Measurements from ENCODE around the gene CDH4. TPM values are rescaled to one million over a fixed set of nuclear protein-coding genes. Genes with fewer than 3 reads are reported as not detected.
A peak's percentile ranks its signal among the peaks of the same experiment; 100 is the strongest.

The CDH4 gene
- polyA plus RNA-seq, 4 donors, result 0.09 to 4.1 (median 0.25) TPM

GRCh38 chr20:61324906-61325305 lies 72.8 kb downstream of the CDH4 start:
- Histone ChIP-seq H3K4me1 (ENCODE audit: control insufficient read depth in 3 of 3, insufficient read depth in 2 of 3, low read depth in 1 of 3, low read length in 2 of 3) (no peaks in the 10 kb centered on the region), H3K9me3 (ENCODE audit: control insufficient read depth in 2 of 2, insufficient read depth in 1 of 2, low read depth in 1 of 2, low read length in 1 of 2) (no peaks in the 10 kb centered on the region), H3K27me3 (ENCODE audit: control insufficient read depth in 3 of 3, insufficient read depth in 3 of 3, low read length in 3 of 3) (no peaks in the 10 kb centered on the region), H3K27ac (ENCODE audit: low read depth in 1 of 3, low read length in 2 of 3) (no peak overlapping the region), H3K36me3 (ENCODE audit: control insufficient read depth in 3 of 3, insufficient read depth in 2 of 3, low read depth in 1 of 3, low read length in 3 of 3) (no peaks in the 10 kb centered on the region), H3K4me3 (ENCODE audit: low read depth in 1 of 3, low read length in 3 of 3) (no peak overlapping the region)
- DNase-seq, result no peak
- WGBS, 3 donors, result 84 to 91% (median 85%) methylated on average over 8 of the region's 8 CpGs
- FAIRE-seq, result no peak

- H3K36me3 ChIP-seq (ENCODE audit: control insufficient read depth in 3 of 3, insufficient read depth in 2 of 3, low read depth in 1 of 3, low read length in 3 of 3), result no peaks in the 10 kb centered on the region
- no peaks in the 10 kb centered on the region for H3K9me3 ChIP-seq (ENCODE audit: control insufficient read depth in 2 of 2, insufficient read depth in 1 of 2, low read depth in 1 of 2, low read length in 1 of 2)
- FAIRE-seq (no peak), DNase-seq (no peak)
- H3K4me3 ChIP-seq (ENCODE audit: low read depth in 1 of 3, low read length in 3 of 3), result no peak overlapping the region
- 73 to 83% (median 83%) methylated on average over 10 of the region's 10 CpGs for WGBS, 3 donors
- no peaks in the 10 kb centered on the region for H3K27me3 ChIP-seq (ENCODE audit: control insufficient read depth in 3 of 3, insufficient read depth in 3 of 3, low read length in 3 of 3)
- no peak overlapping the region for H3K27ac ChIP-seq (ENCODE audit: low read depth in 1 of 3, low read length in 2 of 3)
- H3K4me1 ChIP-seq (ENCODE audit: control insufficient read depth in 3 of 3, insufficient read depth in 2 of 3, low read depth in 1 of 3, low read length in 2 of 3), result no peaks in the 10 kb centered on the region
Measured at GRCh38 chr20:61325718-61326117, 73.7 kb downstream of the CDH4 start.

- DNase-seq, result peak in 1 of 2 donors; percentile 52
- 79 to 82% (median 80%) methylated on average over 17 of the region's 17 CpGs for WGBS, 3 donors
Measured at GRCh38 chr20:61328911-61329558, 77.0 kb downstream of the CDH4 start.

GRCh38 chr20:61330441-61330840 lies 78.4 kb downstream of the CDH4 start:
- H3K36me3 ChIP-seq (ENCODE audit: control insufficient read depth in 3 of 3, insufficient read depth in 2 of 3, low read depth in 1 of 3, low read length in 3 of 3), result no peaks in the 10 kb centered on the region
- no peak overlapping the region for H3K27ac ChIP-seq (ENCODE audit: low read depth in 1 of 3, low read length in 2 of 3)
- no peaks in the 10 kb centered on the region for H3K9me3 ChIP-seq (ENCODE audit: control insufficient read depth in 2 of 2, insufficient read depth in 1 of 2, low read depth in 1 of 2, low read length in 1 of 2)
- no peaks in the 10 kb centered on the region for H3K27me3 ChIP-seq (ENCODE audit: control insufficient read depth in 3 of 3, insufficient read depth in 3 of 3, low read length in 3 of 3)
- H3K4me3 ChIP-seq (ENCODE audit: low read depth in 1 of 3, low read length in 3 of 3), result no peak overlapping the region
- no peak for FAIRE-seq
- no peaks in the 10 kb centered on the region for H3K4me1 ChIP-seq (ENCODE audit: control insufficient read depth in 3 of 3, insufficient read depth in 2 of 3, low read depth in 1 of 3, low read length in 2 of 3)
- DNase-seq, result no peak
- 74 to 84% (median 81%) methylated on average over 14 of the region's 14 CpGs for WGBS, 3 donors

More at GRCh38 chr20:61328911-61329558, 77.0 kb downstream of the CDH4 start:
- H3K4me3 ChIP-seq (ENCODE audit: low read depth in 1 of 3, low read length in 3 of 3), result no peak overlapping the region
- H3K27ac ChIP-seq (ENCODE audit: low read depth in 1 of 3, low read length in 2 of 3), result no peak overlapping the region
- H3K4me1 ChIP-seq (ENCODE audit: control insufficient read depth in 3 of 3, insufficient read depth in 2 of 3, low read depth in 1 of 3, low read length in 2 of 3), result no peaks in the 10 kb centered on the region
- H3K27me3 ChIP-seq (ENCODE audit: control insufficient read depth in 3 of 3, insufficient read depth in 3 of 3, low read length in 3 of 3), result no peaks in the 10 kb centered on the region
- H3K36me3 ChIP-seq (ENCODE audit: control insufficient read depth in 3 of 3, insufficient read depth in 2 of 3, low read depth in 1 of 3, low read length in 3 of 3), result no peaks in the 10 kb centered on the region
- no peaks in the 10 kb centered on the region for H3K9me3 ChIP-seq (ENCODE audit: control insufficient read depth in 2 of 2, insufficient read depth in 1 of 2, low read depth in 1 of 2, low read length in 1 of 2)
- no peak for FAIRE-seq

- FAIRE-seq, result no peak
- no peaks in the 10 kb centered on the region for H3K4me1 ChIP-seq (ENCODE audit: control insufficient read depth in 3 of 3, insufficient read depth in 2 of 3, low read depth in 1 of 3, low read length in 2 of 3)
- H3K27me3 ChIP-seq (ENCODE audit: control insufficient read depth in 3 of 3, insufficient read depth in 3 of 3, low read length in 3 of 3), result no peaks in the 10 kb centered on the region
Measured at GRCh38 chr20:61331543-61331942, 79.5 kb downstream of the CDH4 start.

GRCh38 chr20:61332016-61332975 lies 80.2 kb downstream of the CDH4 start:
- no peak overlapping the region for H3K4me3 ChIP-seq (ENCODE audit: low read depth in 1 of 3, low read length in 3 of 3)
- FAIRE-seq (no peak), DNase-seq (no peak)
- H3K4me1 ChIP-seq (ENCODE audit: control insufficient read depth in 3 of 3, insufficient read depth in 2 of 3, low read depth in 1 of 3, low read length in 2 of 3), result no peaks in the 10 kb centered on the region
- WGBS, 3 donors, result 59 to 65% (median 65%) methylated on average over 21 to 22 of the region's 22 CpGs
- no peaks in the 10 kb centered on the region for H3K36me3 ChIP-seq (ENCODE audit: control insufficient read depth in 3 of 3, insufficient read depth in 2 of 3, low read depth in 1 of 3, low read length in 3 of 3)
- H3K9me3 ChIP-seq (ENCODE audit: control insufficient read depth in 2 of 2, insufficient read depth in 1 of 2, low read depth in 1 of 2, low read length in 1 of 2), result no peaks in the 10 kb centered on the region
- no peaks in the 10 kb centered on the region for H3K27me3 ChIP-seq (ENCODE audit: control insufficient read depth in 3 of 3, insufficient read depth in 3 of 3, low read length in 3 of 3)
- H3K27ac ChIP-seq (ENCODE audit: low read depth in 1 of 3, low read length in 2 of 3), result no peak overlapping the region

More at GRCh38 chr20:61331543-61331942, 79.5 kb downstream of the CDH4 start:
- Histone ChIP-seq H3K27ac (ENCODE audit: low read depth in 1 of 3, low read length in 2 of 3) (no peak overlapping the region), H3K9me3 (ENCODE audit: control insufficient read depth in 2 of 2, insufficient read depth in 1 of 2, low read depth in 1 of 2, low read length in 1 of 2) (no peaks in the 10 kb centered on the region), H3K36me3 (ENCODE audit: control insufficient read depth in 3 of 3, insufficient read depth in 2 of 3, low read depth in 1 of 3, low read length in 3 of 3) (no peaks in the 10 kb centered on the region), H3K4me3 (ENCODE audit: low read depth in 1 of 3, low read length in 3 of 3) (no peak overlapping the region)
- WGBS, 3 donors, result 76 to 82% (median 78%) methylated on average over 11 of the region's 11 CpGs
- DNase-seq, result no peak

- no peaks in the 10 kb centered on the region for H3K9me3 ChIP-seq (ENCODE audit: control insufficient read depth in 2 of 2, insufficient read depth in 1 of 2, low read depth in 1 of 2, low read length in 1 of 2)
- DNase-seq, result no peak
- FAIRE-seq, result no peak
- H3K4me1 ChIP-seq (ENCODE audit: control insufficient read depth in 3 of 3, insufficient read depth in 2 of 3, low read depth in 1 of 3, low read length in 2 of 3), result no peaks in the 10 kb centered on the region
- H3K36me3 ChIP-seq (ENCODE audit: control insufficient read depth in 3 of 3, insufficient read depth in 2 of 3, low read depth in 1 of 3, low read length in 3 of 3), result no peaks in the 10 kb centered on the region
- H3K27ac ChIP-seq (ENCODE audit: low read depth in 1 of 3, low read length in 2 of 3), result no peak overlapping the region
- H3K27me3 ChIP-seq (ENCODE audit: control insufficient read depth in 3 of 3, insufficient read depth in 3 of 3, low read length in 3 of 3), result no peaks in the 10 kb centered on the region
- no peak overlapping the region for H3K4me3 ChIP-seq (ENCODE audit: low read depth in 1 of 3, low read length in 3 of 3)
- 60 to 79% (median 67%) methylated on average over 9 of the region's 9 CpGs for WGBS, 3 donors
Measured at GRCh38 chr20:61333484-61334108, 81.5 kb downstream of the CDH4 start.

GRCh38 chr20:61340157-61340556 lies 88.1 kb downstream of the CDH4 start:
- FAIRE-seq (no peak), DNase-seq (no peak)
- WGBS, 3 donors, result 78 to 83% (median 81%) methylated on average over 5 of the region's 5 CpGs
- Histone ChIP-seq H3K36me3 (ENCODE audit: control insufficient read depth in 3 of 3, insufficient read depth in 2 of 3, low read depth in 1 of 3, low read length in 3 of 3) (no peaks in the 10 kb centered on the region), H3K27ac (ENCODE audit: low read depth in 1 of 3, low read length in 2 of 3) (no peak overlapping the region), H3K9me3 (ENCODE audit: control insufficient read depth in 2 of 2, insufficient read depth in 1 of 2, low read depth in 1 of 2, low read length in 1 of 2) (no peaks in the 10 kb centered on the region), H3K4me1 (ENCODE audit: control insufficient read depth in 3 of 3, insufficient read depth in 2 of 3, low read depth in 1 of 3, low read length in 2 of 3) (no peaks in the 10 kb centered on the region), H3K27me3 (ENCODE audit: control insufficient read depth in 3 of 3, insufficient read depth in 3 of 3, low read length in 3 of 3) (no peaks in the 10 kb centered on the region), H3K4me3 (ENCODE audit: low read depth in 1 of 3, low read length in 3 of 3) (no peak overlapping the region)
